ENCODE data around the gene TRIM71. TPM values are rescaled to one million over a fixed set of nuclear protein-coding genes. Genes with fewer than 3 reads are reported as not detected.
"Not testable (repeated sequence)": the region's sequence is repeated elsewhere in the genome, so short reads cannot be mapped to it uniquely, and the experiment has no call there.

TRIM71 gene
- total RNA-seq, 2 experiments from 2014 or later = not detected

- no peak overlapping the region for H3K27ac Mint-ChIP-seq
- ChIA-PET POLR2A (no interaction called here), CTCF (no interaction called here)
- no peaks in the 10 kb centered on the region for H3K36me3 Mint-ChIP-seq (ENCODE audit: low read depth)
- peaks cover 14% of the 10 kb centered on the region for H3K27me3 Mint-ChIP-seq
- H3K4me1 Mint-ChIP-seq = no peaks in the 10 kb centered on the region
- no peak for DNase-seq
- H3K4me3 Mint-ChIP-seq = no peak overlapping the region
- H3K9me3 Mint-ChIP-seq = peaks cover 5% of the 10 kb centered on the region
These were observed 104.3 kb downstream of the TRIM71 start for GRCh38 chr3:32922078-32922477.

- Mint-ChIP-seq H3K36me3 (ENCODE audit: low read depth) (no peaks in the 10 kb centered on the region), H3K27me3 (peaks cover 13% of the 10 kb centered on the region), H3K4me3 (no peak overlapping the region), H3K27ac (no peak overlapping the region), H3K9me3 (no peaks in the 10 kb centered on the region), H3K4me1 (no peaks in the 10 kb centered on the region)
- POLR2A ChIA-PET = no interaction called here
- no peak for DNase-seq
- CTCF ChIA-PET = interaction anchor here (0.8 kb wide), 1 partner anchor 11 kb away, joined by 3 read pairs; no protein-coding TSS in a partner anchor
These were observed 112.4 kb downstream of the TRIM71 start for GRCh38 chr3:32930161-32930560.

GRCh38 chr3:32931273-32931672 is 113.5 kb downstream of the TRIM71 start:
- H3K4me1 Mint-ChIP-seq; POLR2A ChIA-PET; H3K27ac Mint-ChIP-seq; DNase-seq; H3K36me3 Mint-ChIP-seq (ENCODE audit: low read depth); H3K9me3 Mint-ChIP-seq; CTCF ChIA-PET; H3K4me3 Mint-ChIP-seq: not testable (repeated sequence)
- peaks cover 10% of the 10 kb centered on the region for H3K27me3 Mint-ChIP-seq

- Mint-ChIP-seq H3K27me3 (no peaks in the 10 kb centered on the region), H3K9me3 (no peaks in the 10 kb centered on the region), H3K4me1 (no peaks in the 10 kb centered on the region), H3K4me3 (no peak overlapping the region), H3K27ac (no peak overlapping the region), H3K36me3 (ENCODE audit: low read depth) (no peaks in the 10 kb centered on the region)
- DNase-seq = peak; percentile 37
- ChIA-PET POLR2A (no interaction called here), CTCF (interaction anchor here (0.6 to 1.8 kb wide), 6 partner anchors 15 to 462 kb away, joined by 3 to 4 read pairs (median 4); no protein-coding TSS in a partner anchor)
These were observed 116.4 kb downstream of the TRIM71 start for GRCh38 chr3:32934150-32934742.

- H3K36me3 Mint-ChIP-seq (ENCODE audit: low read depth) = no peaks in the 10 kb centered on the region
- no peak overlapping the region for H3K27ac Mint-ChIP-seq
- no peaks in the 10 kb centered on the region for H3K9me3 Mint-ChIP-seq
- H3K4me3 Mint-ChIP-seq = no peak overlapping the region
- H3K27me3 Mint-ChIP-seq = no peaks in the 10 kb centered on the region
- ChIA-PET CTCF (no interaction called here), POLR2A (no interaction called here)
- H3K4me1 Mint-ChIP-seq = no peaks in the 10 kb centered on the region
- DNase-seq = no peak
These were observed 119.5 kb downstream of the TRIM71 start for GRCh38 chr3:32937331-32937730.

- H3K4me1 Mint-ChIP-seq; H3K27ac Mint-ChIP-seq; DNase-seq; POLR2A ChIA-PET; H3K9me3 Mint-ChIP-seq; H3K36me3 Mint-ChIP-seq (ENCODE audit: low read depth); H3K4me3 Mint-ChIP-seq; H3K27me3 Mint-ChIP-seq: not testable (repeated sequence)
- CTCF ChIA-PET = interaction anchor here (1.4 to 1.9 kb wide), 2 partner anchors 135 to 428 kb away, joined by 3 to 6 read pairs; no protein-coding TSS in a partner anchor
These were observed 121.9 kb downstream of the TRIM71 start for GRCh38 chr3:32939531-32940284.

- ChIA-PET POLR2A (no interaction called here), CTCF (interaction anchor here (1.4 to 1.9 kb wide), 3 partner anchors 64 to 429 kb away, joined by 3 to 6 read pairs (median 6); no protein-coding TSS in a partner anchor)
- no peak overlapping the region for H3K4me3 Mint-ChIP-seq
These were observed 122.9 kb downstream of the TRIM71 start for GRCh38 chr3:32940726-32941125.

GRCh38 chr3:32945136-32945535 is 127.3 kb downstream of the TRIM71 start:
- H3K27ac Mint-ChIP-seq = no peak overlapping the region
- H3K36me3 Mint-ChIP-seq (ENCODE audit: low read depth) = no peaks in the 10 kb centered on the region
- no peak for DNase-seq
- H3K4me3 Mint-ChIP-seq = no peak overlapping the region
- POLR2A ChIA-PET = no interaction called here
- no peaks in the 10 kb centered on the region for H3K9me3 Mint-ChIP-seq
- peaks cover 22% of the 10 kb centered on the region for H3K4me1 Mint-ChIP-seq
- CTCF ChIA-PET = no interaction called here
- H3K27me3 Mint-ChIP-seq = no peaks in the 10 kb centered on the region

More at GRCh38 chr3:32940726-32941125, 122.9 kb downstream of the TRIM71 start:
- no peaks in the 10 kb centered on the region for H3K27me3 Mint-ChIP-seq
- H3K4me1 Mint-ChIP-seq = no peaks in the 10 kb centered on the region
- no peak for DNase-seq
- H3K27ac Mint-ChIP-seq = no peak overlapping the region
- no peaks in the 10 kb centered on the region for H3K9me3 Mint-ChIP-seq
- H3K36me3 Mint-ChIP-seq (ENCODE audit: low read depth) = no peaks in the 10 kb centered on the region

GRCh38 chr3:32945598-32945997 is 127.8 kb downstream of the TRIM71 start:
- H3K9me3 Mint-ChIP-seq; H3K27ac Mint-ChIP-seq; POLR2A ChIA-PET; CTCF ChIA-PET; H3K36me3 Mint-ChIP-seq (ENCODE audit: low read depth); H3K4me3 Mint-ChIP-seq; H3K27me3 Mint-ChIP-seq: not testable (repeated sequence)
- H3K4me1 Mint-ChIP-seq = peaks cover 27% of the 10 kb centered on the region
- DNase-seq = peak; percentile 63

- no peak for DNase-seq
- peaks cover 41% of the 10 kb centered on the region for H3K4me1 Mint-ChIP-seq
- no peaks in the 10 kb centered on the region for H3K27me3 Mint-ChIP-seq
- H3K27ac Mint-ChIP-seq = no peak overlapping the region
- H3K9me3 Mint-ChIP-seq = no peaks in the 10 kb centered on the region
- ChIA-PET POLR2A (no interaction called here), CTCF (interaction anchor here (0.7 to 5.1 kb wide), 21 partner anchors 10 to 840 kb away, joined by 3 to 41 read pairs (median 4); no protein-coding TSS in a partner anchor)
- H3K4me3 Mint-ChIP-seq = no peak overlapping the region
- peaks cover 4% of the 10 kb centered on the region for H3K36me3 Mint-ChIP-seq (ENCODE audit: low read depth)
These were observed 129.4 kb downstream of the TRIM71 start for GRCh38 chr3:32946973-32947788.

Other genes starting within 250 kb of the TRIM71 start
- gene DYNC1LI1, start 247.1 kb upstream of the TRIM71 start, total RNA-seq = 10 to 100 TPM; 26.9 to 28.3 TPM
- 10 to 100 TPM; 67.5 to 67.7 TPM for gene CNOT10, start 132.8 kb upstream of the TRIM71 start, total RNA-seq
- 10 to 100 TPM; 53.2 to 60.3 TPM for gene CCR4, start 133.6 kb downstream of the TRIM71 start, total RNA-seq

Measured in activated CD4-positive, alpha-beta T cell treated with anti-CD3 and anti-CD28 coated beads, Interleukin-2, amount 10 ng/mL, durations not matched to agents 7 days and 5 days (primary cell).